GM19193 (cell line): Measurements from ENCODE around the gene NKAIN2.

ENCODE experiments used
- POLR2A ChIP-seq: IDR thresholded peaks from 4 replicates; pipeline ENCODE4 v1.6.1; 2011; ENCODE audit not compliant: insufficient read depth, insufficient read length; ENCODE audit errors: extremely low read depth

NKAIN2 gene

GRCh38 chr6:124703541-124703940, 899.9 kb downstream of the NKAIN2 start:
- no peak for TF ChIP-seq POLR2A

GRCh38 chr6:124714728-124715127, 911.1 kb downstream of the NKAIN2 start:
- no peak for TF ChIP-seq POLR2A

GRCh38 chr6:124719913-124720312, 916.2 kb downstream of the NKAIN2 start:
- no peak for TF ChIP-seq POLR2A

GRCh38 chr6:124721331-124721730, 917.7 kb downstream of the NKAIN2 start:
- no peak for TF ChIP-seq POLR2A

GRCh38 chr6:124722141-124722878, 918.6 kb downstream of the NKAIN2 start:
- TF ChIP-seq POLR2A, result no peak

GRCh38 chr6:124723671-124724070, 920.0 kb downstream of the NKAIN2 start:
- no peak for TF ChIP-seq POLR2A

GRCh38 chr6:124738482-124738881, 934.8 kb downstream of the NKAIN2 start:
- TF ChIP-seq POLR2A, result no peak

- TF ChIP-seq POLR2A, result no peak
Measured at GRCh38 chr6:124741341-124741740, 937.7 kb downstream of the NKAIN2 start.

- TF ChIP-seq POLR2A, result no peak
Measured at GRCh38 chr6:124742971-124743370, 939.3 kb downstream of the NKAIN2 start.

GRCh38 chr6:124743420-124743819, 939.8 kb downstream of the NKAIN2 start:
- TF ChIP-seq POLR2A, result no peak

- no peak for TF ChIP-seq POLR2A
Measured at GRCh38 chr6:124747349-124747748, 943.7 kb downstream of the NKAIN2 start.

- no peak for TF ChIP-seq POLR2A
Measured at GRCh38 chr6:124748778-124749177, 945.1 kb downstream of the NKAIN2 start.

- TF ChIP-seq POLR2A, result no peak
Measured at GRCh38 chr6:124753001-124753400, 949.3 kb downstream of the NKAIN2 start.

- TF ChIP-seq POLR2A, result no peak
Measured at GRCh38 chr6:124753562-124754105, 950.0 kb downstream of the NKAIN2 start.

GRCh38 chr6:124755321-124755720, 951.7 kb downstream of the NKAIN2 start:
- TF ChIP-seq POLR2A, result no peak

- no peak for TF ChIP-seq POLR2A
Measured at GRCh38 chr6:124757560-124757959, 953.9 kb downstream of the NKAIN2 start.
